Neuron (in vitro differentiated cells): ENCODE results near the gene KCTD13.

Experiments used
- H2AFZ ChIP-seq: one replicate; pipeline ENCODE4 v1.6.1; 2013; ENCODE audit warnings: low read depth, mild to moderate bottlenecking, inconsistent platforms, low read length, moderate library complexity
- H3K27me3 ChIP-seq: one replicate; pipeline ENCODE4 v1.6.1; 2013; ENCODE audit warnings: low read length; ENCODE audit not compliant: insufficient read depth
- H3K36me3 ChIP-seq: one replicate; pipeline ENCODE4 v1.6.1; 2013; ENCODE audit warnings: low read length; ENCODE audit not compliant: insufficient read depth
- H3K4me1 ChIP-seq: one replicate; pipeline ENCODE4 v1.6.1; 2013; ENCODE audit warnings: low read length; ENCODE audit not compliant: insufficient read depth
- H3K4me3 ChIP-seq: 2 replicates; pipeline ENCODE4 v1.5.1; 2013; ENCODE audit warnings: mild to moderate bottlenecking, low read length, moderate library complexity
- H3K9me3 ChIP-seq: one replicate; pipeline ENCODE4 v1.6.1; 2013; ENCODE audit warnings: low read length

KCTD13 gene

GRCh38 chr16:29862383-29862883 is 63.6 kb downstream of the KCTD13 start:
- peaks cover 12% of the 10 kb centered on the region for H3K36me3 ChIP-seq

GRCh38 chr16:29860218-29860617 is 65.8 kb downstream of the KCTD13 start:
- peaks cover 12% of the 10 kb centered on the region for H3K36me3 ChIP-seq
- H3K9me3 ChIP-seq = no peaks in the 10 kb centered on the region
- H3K27me3 ChIP-seq = no peaks in the 10 kb centered on the region
- H2AFZ ChIP-seq = no peak overlapping the region
- H3K4me1 ChIP-seq = peaks cover 3% of the 10 kb centered on the region
- no peak overlapping the region for H3K4me3 ChIP-seq

More at GRCh38 chr16:29862383-29862883, 63.6 kb downstream of the KCTD13 start:
- Histone ChIP-seq H3K4me3 (peak overlapping the region; percentile 90), H3K9me3 (no peaks in the 10 kb centered on the region), H2AFZ (peak overlapping the region; percentile 98), H3K27me3 (no peaks in the 10 kb centered on the region), H3K4me1 (peaks cover 3% of the 10 kb centered on the region)

GRCh38 chr16:29858974-29859373 is 67.1 kb downstream of the KCTD13 start:
- no peaks in the 10 kb centered on the region for H3K27me3 ChIP-seq
- H3K36me3 ChIP-seq = peaks cover 12% of the 10 kb centered on the region
- H2AFZ ChIP-seq = no peak overlapping the region
- H3K9me3 ChIP-seq = no peaks in the 10 kb centered on the region
- H3K4me3 ChIP-seq = no peak overlapping the region
- peaks cover 3% of the 10 kb centered on the region for H3K4me1 ChIP-seq

- Histone ChIP-seq H3K4me3 (no peak overlapping the region), H3K36me3 (peaks cover 12% of the 10 kb centered on the region), H3K9me3 (no peaks in the 10 kb centered on the region), H3K4me1 (no peaks in the 10 kb centered on the region), H2AFZ (no peak overlapping the region), H3K27me3 (no peaks in the 10 kb centered on the region)
Measured at GRCh38 chr16:29858149-29858849, 67.7 kb downstream of the KCTD13 start.

- Histone ChIP-seq H2AFZ (no peak overlapping the region), H3K4me1 (no peaks in the 10 kb centered on the region), H3K27me3 (no peaks in the 10 kb centered on the region), H3K36me3 (peaks cover 12% of the 10 kb centered on the region), H3K9me3 (no peaks in the 10 kb centered on the region), H3K4me3 (no peak overlapping the region)
Measured at GRCh38 chr16:29857133-29857760, 68.8 kb downstream of the KCTD13 start.
